Measurements from ENCODE around the gene LDAF1.
"Not testable (repeated sequence)": the region's sequence is repeated elsewhere in the genome, so short reads cannot be mapped to it uniquely, and the experiment has no call there.

Gene LDAF1

DNA sequence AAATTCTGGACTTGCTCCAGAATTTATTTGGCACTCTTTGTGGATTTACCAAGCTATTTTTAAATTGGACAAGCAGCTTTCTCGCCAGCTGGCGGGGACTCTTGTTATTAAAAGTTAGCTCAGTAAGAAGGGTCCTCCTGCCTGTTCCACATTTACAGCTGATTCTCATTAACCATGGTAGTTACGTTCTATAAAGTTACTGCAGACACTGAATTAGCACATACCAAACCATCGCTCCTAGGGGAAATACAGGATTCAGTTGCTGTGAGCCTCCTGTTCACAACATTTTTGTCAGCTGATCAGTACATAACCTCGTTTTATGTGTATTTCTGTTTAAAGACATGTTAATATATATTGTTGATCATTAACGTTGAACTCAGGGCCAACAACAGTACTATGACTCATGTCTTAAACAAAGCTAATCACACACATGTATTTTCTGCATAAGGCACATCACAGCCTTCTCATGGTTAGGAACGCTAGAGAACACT is 4.2 kb downstream of the LDAF1 start:
- DNase-seq: no peak

DNA sequence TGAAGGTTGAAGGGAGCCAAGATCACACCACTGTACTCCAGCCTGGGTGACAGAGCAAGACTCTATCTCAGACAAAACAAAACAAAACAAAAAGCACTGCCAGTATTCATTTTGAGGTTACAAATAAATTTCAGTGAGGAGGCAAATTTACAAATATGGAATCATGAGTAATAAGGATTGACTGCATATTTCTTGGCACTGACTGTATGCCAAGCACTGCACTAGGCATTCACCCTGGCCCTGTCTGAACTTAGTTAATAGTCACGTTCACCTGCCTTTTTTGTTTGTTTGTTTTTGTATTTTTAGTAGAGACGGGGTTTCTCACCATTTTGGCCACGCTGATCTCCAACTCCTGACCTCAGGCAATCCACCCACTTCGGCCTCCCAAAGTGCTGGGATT is 5.1 kb downstream of the LDAF1 start:
- DNase-seq: no peak

DNA sequence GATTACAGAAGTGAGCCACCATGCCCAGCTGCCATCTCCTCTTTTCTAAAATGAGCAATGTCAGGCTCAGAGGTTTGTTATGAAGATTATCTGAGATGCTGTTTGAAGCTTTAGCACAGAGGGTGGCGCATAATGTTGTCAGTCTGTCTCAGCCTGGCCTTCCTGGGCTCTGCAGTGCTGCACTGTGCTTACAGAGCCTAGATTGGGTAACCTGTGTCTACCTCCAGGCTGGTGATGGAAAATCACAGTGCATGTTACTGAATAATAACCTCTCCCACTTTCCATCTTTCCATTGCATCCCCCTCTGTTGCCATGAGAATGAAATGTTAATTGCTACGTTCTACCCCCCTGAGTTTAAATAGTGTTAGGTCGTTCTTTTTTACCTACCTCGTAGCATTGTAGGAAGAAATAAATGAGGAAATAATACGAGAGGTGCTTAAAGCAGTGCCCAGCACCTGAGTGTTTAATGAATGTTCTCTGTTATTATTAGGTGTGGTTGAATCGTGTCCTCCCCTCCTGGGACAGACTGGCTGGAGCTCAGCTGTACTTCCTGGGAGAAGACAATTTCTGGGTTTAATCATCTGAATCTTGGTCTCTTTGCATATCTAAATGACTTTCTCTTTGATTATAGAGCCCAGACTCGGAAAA is 6.2 kb downstream of the LDAF1 start:
- no peak for DNase-seq

DNA sequence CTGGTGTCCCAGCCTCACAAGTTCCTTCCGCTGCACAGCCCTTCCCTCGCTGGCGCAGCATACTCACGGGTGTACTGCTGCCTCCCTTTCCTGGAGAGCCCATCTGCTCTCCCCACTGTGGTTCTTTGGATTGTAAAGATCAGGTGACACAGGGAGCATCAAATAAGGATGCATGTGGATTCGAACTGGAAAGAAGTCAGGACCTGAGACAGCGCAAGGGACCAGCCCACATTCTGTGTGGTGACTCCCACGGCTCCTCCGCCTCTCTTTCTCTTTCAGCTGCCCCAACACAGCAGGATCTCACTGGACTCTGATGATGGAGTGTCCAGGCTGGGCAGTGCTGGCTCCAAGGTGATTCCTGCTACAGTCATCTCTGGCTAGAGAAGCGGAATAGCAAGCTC is 8.1 kb downstream of the LDAF1 start:
- DNase-seq: no peak

- no peak for DNase-seq
Measured at GRCh38 chr16:21167360-21167759, 8.9 kb downstream of the LDAF1 start.

- no peak for DNase-seq
Measured at GRCh38 chr16:21167929-21168602, 9.6 kb downstream of the LDAF1 start.

- no peak for DNase-seq
Measured at GRCh38 chr16:21169249-21169981, 10.9 kb downstream of the LDAF1 start.

DNA sequence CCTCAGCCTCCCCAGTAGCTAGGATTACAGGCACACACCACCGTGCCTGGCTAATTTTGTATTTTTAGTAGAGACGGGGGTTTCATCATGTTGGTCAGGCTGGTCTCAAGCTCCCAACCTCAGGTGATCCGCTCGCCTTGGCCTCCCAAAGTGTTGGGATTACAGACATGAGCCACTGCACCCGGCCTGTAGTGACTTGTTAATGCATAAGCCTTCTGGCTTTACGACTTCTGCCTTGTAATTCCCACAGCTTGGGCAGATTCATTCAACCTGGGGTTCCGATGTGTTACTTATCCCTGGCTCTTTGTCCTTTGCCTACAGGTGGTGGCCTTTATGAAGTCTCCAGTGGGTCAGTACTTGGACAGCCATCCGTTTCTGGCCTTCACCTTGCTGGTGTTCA is 11.6 kb downstream of the LDAF1 start:
- not testable (repeated sequence) for DNase-seq

- no peak for DNase-seq
Measured at GRCh38 chr16:21172650-21173049, 14.2 kb downstream of the LDAF1 start.

GRCh38 chr16:21175397-21175796 is 16.9 kb downstream of the LDAF1 start:
- no peak for DNase-seq

DNA sequence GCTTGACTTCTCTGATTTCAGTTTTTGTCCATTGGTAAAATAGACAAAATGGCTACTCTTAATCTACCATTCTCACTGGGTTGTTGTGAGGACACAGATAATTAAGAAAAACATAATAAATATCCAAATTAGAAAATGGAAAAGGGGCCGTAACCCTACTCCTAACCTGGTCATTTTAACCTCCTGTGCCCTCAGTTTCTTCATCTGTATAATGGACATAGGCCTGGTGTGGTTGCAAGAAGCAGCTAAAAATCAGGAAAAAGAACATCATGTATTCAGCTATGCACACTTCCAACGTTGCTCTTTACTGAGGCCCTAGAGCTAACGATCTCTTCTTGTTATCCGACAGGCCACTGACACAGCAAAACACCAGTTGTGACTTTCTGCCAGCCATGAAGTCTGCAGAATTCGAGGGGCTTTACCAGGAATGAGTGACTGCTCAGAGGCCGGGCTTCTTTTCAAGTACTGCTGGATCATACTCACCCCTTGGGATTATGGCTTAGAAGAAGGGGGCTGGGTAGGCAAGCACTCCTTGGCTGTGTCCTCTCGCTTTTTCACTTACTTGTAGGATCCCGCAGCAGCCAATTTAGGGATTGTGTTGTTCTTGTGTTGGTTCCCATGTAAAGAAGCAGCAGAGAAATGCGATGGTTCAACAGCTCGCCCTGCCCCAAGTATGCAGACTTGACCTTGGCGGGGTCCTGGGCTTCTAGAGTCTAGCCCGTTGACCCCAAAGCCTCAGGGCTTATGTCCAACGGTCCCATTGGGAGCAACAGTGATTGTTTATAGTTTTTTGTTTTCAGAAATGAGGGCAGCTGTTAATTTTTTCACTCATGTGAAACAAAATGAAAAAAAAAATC is 20.9 kb downstream of the LDAF1 start:
- no peak for DNase-seq

DNA sequence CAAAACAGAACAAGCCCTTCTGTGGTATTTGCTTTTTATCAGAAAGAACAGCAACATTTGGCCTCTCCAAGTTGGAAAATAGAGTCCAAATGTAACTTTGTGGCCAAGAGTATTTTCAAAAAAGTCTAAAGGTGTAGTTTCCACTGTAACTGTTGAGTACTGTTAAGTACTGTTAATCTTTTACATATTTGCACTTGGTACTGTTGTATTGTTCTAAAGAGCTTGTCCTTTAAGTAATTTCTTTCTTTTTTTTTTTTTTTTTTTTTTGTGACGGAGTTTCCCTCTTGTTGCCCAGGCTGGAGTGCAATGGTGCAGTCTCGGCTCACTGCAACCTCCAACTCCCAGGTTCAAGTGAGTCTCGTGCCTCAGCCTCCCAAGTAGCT is 21.5 kb downstream of the LDAF1 start:
- DNase-seq: no peak

- no peak for DNase-seq
Measured at GRCh38 chr16:21183995-21184394, 25.5 kb downstream of the LDAF1 start.

DNA sequence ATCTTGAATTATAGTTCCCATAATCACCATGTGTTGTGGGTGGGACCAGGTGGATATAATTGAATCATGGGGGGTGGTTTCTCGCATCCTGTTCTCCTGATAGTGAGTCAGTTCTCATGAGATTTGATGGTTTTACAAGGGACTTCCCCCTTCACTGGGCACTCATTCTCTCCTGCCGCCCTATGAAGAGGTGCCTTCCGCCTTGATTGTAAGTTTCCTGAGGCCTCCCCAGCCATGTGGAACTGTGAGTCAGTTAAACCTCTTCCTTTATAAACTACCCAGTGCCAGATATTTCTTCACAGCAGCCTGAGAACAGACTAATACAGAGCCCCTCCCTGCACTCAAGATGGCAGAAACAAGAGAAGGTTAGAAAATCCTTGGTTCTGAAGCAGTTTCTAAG is 26.4 kb downstream of the LDAF1 start:
- no peak for DNase-seq

DNA sequence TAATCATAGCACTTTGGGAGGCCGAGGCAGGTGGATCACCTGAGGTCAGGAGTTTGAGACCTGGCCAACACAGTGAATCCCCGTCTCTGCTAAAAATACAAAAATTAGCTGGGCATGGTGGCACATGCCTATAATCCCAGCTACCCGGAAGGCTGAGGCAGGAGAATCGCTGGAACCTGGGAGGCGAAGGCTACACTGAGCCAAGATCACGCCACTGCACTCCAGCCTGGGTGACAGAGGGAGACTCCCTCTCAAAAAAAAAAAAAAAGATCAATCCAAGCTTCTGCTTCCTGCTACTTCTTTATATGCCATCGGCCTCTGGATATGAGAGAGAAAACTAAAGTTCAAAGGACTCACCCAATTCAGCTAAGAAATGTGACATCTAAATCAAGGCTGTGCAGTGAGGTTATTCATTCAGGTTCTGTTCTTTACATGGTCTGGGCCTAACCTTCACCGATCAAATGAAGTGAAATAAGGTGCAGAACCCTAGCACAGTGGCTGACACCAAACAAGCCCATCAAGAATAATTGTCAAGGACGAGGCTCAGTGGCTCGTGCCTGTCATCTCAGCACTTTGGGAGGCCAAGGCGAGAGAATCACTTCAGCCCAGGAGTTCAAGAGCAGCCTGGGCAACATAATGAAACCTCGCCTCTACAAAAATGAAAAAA is 27.3 kb downstream of the LDAF1 start:
- DNase-seq: no peak

GRCh38 chr16:21186326-21186691 is 27.8 kb downstream of the LDAF1 start:
- DNase-seq: no peak

DNA sequence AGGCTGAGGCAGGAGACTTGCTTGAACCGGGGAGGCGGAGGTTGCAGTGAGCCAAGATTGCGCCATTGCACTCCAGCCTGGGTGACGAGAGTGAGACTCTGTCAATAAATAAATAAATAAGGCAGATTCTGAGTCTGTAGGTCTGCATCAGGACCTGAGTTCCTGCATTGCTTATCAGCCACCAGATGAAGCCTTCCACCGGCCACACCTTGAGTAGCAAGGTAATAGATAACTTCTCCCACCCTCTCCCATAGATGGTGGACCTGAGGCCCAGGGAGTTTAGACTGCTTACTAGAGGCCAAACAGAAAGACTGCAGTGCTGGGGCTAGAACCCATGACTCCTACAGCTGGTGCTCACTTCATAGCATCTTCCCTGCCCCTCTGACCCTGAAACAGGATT is 30.8 kb downstream of the LDAF1 start:
- DNase-seq: no peak

DNA sequence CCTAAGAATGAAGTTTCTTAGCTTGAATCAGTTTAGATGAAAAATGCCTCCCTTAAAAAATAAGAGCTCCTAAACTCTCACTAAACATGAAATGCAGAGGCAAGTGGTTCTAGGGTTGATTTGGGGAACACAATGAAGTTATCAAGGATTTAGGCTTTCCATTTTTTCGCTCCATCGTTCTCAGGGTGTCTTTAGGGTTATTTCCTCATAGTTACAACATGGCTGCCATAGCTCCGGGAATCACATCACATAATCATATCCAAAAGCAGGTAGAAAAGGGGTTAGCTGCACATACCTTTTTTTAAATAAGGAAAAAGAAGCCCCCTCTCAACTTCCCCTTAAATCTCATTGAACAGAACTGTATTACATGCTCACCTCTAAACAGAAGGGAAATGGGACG is 31.5 kb downstream of the LDAF1 start:
- DNase-seq: no peak

GRCh38 chr16:21190599-21190998 is 32.1 kb downstream of the LDAF1 start:
- no peak for DNase-seq

DNA sequence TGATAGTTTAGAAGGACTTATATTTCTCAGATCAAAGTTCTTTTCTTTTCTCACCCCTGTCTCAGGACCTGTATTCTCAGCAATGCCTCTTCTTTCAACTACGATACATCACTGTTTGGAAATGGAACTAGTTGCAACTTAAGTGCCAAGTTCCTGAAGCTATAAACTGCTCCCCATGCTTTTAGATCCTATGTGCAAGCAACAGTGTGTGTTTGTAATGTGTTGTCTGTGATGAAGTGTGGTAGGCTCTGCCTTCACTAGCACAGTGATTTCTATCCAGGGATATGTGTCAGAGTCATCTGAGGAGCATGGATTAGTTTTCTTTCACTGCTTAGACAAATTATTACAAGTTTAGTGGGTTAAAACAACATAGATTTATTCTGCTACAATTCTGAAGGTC is 34.5 kb downstream of the LDAF1 start:
- DNase-seq: no peak

DNA sequence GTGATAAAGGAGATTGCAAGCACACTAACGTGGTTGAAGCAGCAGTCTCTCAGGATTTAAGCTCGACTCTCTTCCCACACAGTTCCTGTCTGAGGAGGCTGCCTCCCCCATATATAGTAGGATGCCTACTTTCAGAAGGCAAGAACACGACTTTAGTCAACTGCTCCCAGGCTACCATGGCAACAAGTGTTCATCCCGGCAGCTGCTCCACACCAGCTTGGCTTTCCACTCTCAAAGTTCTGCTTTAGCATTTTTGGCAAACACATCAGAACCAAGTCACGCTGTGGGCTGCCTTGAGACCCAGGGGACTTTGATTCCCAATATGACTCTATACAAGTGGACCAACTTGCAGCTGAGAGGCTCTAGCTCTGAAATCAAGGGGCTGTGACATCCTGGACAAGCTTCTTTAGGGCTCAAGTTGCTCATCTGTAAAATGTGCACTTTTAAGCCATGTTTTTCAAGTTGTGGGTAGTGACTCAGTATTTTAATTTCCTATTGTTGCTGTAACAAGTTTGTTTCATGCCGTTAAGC is 36.4 kb downstream of the LDAF1 start:
- no peak for DNase-seq

- DNase-seq: not testable (repeated sequence)
Measured at GRCh38 chr16:21195330-21195729, 36.9 kb downstream of the LDAF1 start.

Measured in OCI-M1 (cell line).